ENCODE results near the gene LUZP2.

GRCh38 chr11:24572376-24572775 is 75.5 kb downstream of the LUZP2 start:
- TF ChIP-seq CTCF (conservative IDR thresholded peaks at IDR 0.05) (no peak), ZFX (IDR thresholded peaks at IDR 0.05) (no peak)
